ENCODE data around the gene ATP11A. TPM values are rescaled to one million over a fixed set of nuclear protein-coding genes. Genes with fewer than 3 reads are reported as not detected.

The ATP11A gene
- total and polyA plus RNA-seq, 9 of the 15 experiments (the other 6 are each of a cell fraction or from before 2014, with no cell fraction given) = 0.38 to 34.2 (median 4.2) TPM

- TF ChIP-seq CTCFL (IDR thresholded peaks at IDR 0.05; ENCODE audit: borderline replicate concordance, insufficient read depth, low read depth, low read length, poor library complexity, severe bottlenecking) (peak; percentile 36), TCF15 (CRISPR knock-in tag; IDR thresholded peaks at IDR 0.05) (no peak), HMG20B (CRISPR knock-in tag; IDR thresholded peaks at IDR 0.05) (no peak), ZNF589 (CRISPR knock-in tag; IDR thresholded peaks at IDR 0.05; ENCODE audit: low read depth) (no peak), DPF2 (IDR thresholded peaks at IDR 0.05) (peak; percentile 97), E2F6 (IDR thresholded peaks at IDR 0.05; ENCODE audit: borderline replicate concordance in 1 of 2, extremely low read depth in 1 of 2, insufficient read depth in 1 of 2, insufficient read length in 1 of 2, low read depth in 1 of 2, low read length in 1 of 2, poor library complexity in 1 of 2, severe bottlenecking in 1 of 2) (peak; percentile 82 to 88), ZNF445 (CRISPR knock-in tag; IDR thresholded peaks at IDR 0.05; ENCODE audit: low read depth) (no peak), ZBTB5 (IDR thresholded peaks at IDR 0.05) (no peak), TRIM28 (IDR thresholded peaks at IDR 0.05) (no peak), RBM34 (IDR thresholded peaks at IDR 0.05; ENCODE audit: borderline replicate concordance, insufficient read depth, low read length) (no peak), MECOM (CRISPR knock-in tag; IDR thresholded peaks at IDR 0.05) (no peak), YBX1 (IDR thresholded peaks at IDR 0.05) (no peak), CBX3 (IDR thresholded peaks at IDR 0.05; ENCODE audit: borderline replicate concordance in 1 of 2, low read length in 2 of 2) (peak in 1 of 2 experiments; percentile 12; a peak in 1 of 3 replicates), HDAC2 (IDR thresholded peaks at IDR 0.05) (peak; percentile 87; the same call in 1 of the 2 replicates), CBFA2T3 (IDR thresholded peaks at IDR 0.05) (peak; percentile 95), PHF21A (IDR thresholded peaks at IDR 0.05; ENCODE audit: borderline replicate concordance, low read depth) (peak; percentile 65; the same call in 1 of the 2 replicates), NFE2 (IDR thresholded peaks at IDR 0.05; ENCODE audit: low read depth) (peak; percentile 39), ZFPM2 (CRISPR knock-in tag; IDR thresholded peaks at IDR 0.05) (no peak), ATF7 (IDR thresholded peaks at IDR 0.05) (peak; percentile 77), SIN3A (IDR thresholded peaks at IDR 0.05; ENCODE audit: borderline replicate concordance in 2 of 2, control insufficient read depth in 1 of 2, low read depth in 2 of 2, low read length in 2 of 2) (peak; percentile 73 to 89; a peak in 2 of 4 replicates), CCNT2 (IDR thresholded peaks at IDR 0.05; ENCODE audit: borderline replicate concordance, extremely low read depth, insufficient read length, low read depth, low read length) (peak; percentile 65), NR2C1 (IDR thresholded peaks at IDR 0.05) (peak; percentile 58; the same call in 1 of the 2 replicates), NR2C1 (tag; IDR thresholded peaks at IDR 0.05) (peak; percentile 41; the same call in 1 of the 2 replicates)
These were observed 21.9 kb downstream of the ATP11A start (continued) for GRCh38 chr13:112711528-112712265.
